Umbilical cord (tissue), 2 donors: Measurements from ENCODE around the gene LMNB1. TPM values are rescaled to one million over a fixed set of nuclear protein-coding genes. Genes with fewer than 3 reads are reported as not detected.
"Not testable (repeated sequence)": the region's sequence is repeated elsewhere in the genome, so short reads cannot be mapped to it uniquely, and the experiment has no call there.

Experiments used
- DNase-seq: peaks from one replicate; pipeline ENCODE4 v3.0.0-alpha.2; 2015; ENCODE audit warnings: low spot score
- total RNA-seq: library from RNA; depleted of rRNA; stranded (reverse); fragments of >200 nt; gene quantifications from one replicate; pipeline ENCODE4 v1.2.3, GENCODE V29; 2014; ENCODE audit warnings: low replicate concordance; ENCODE audit not compliant: insufficient read depth

Gene LMNB1
- total RNA-seq, 1 donor from 2014 or later = 8.2 TPM

GRCh38 chr5:126777975-126778674, 1.2 kb downstream of the LMNB1 start:
- DNase-seq = peak; percentile 95

- no peak for DNase-seq
Measured at GRCh38 chr5:126778675-126779403, 1.9 kb downstream of the LMNB1 start.

GRCh38 chr5:126780165-126780827, 3.4 kb downstream of the LMNB1 start:
- peak; percentile 62 for DNase-seq

GRCh38 chr5:126788409-126788808, 11.5 kb downstream of the LMNB1 start:
- not testable (repeated sequence) for DNase-seq

GRCh38 chr5:126793097-126793496, 16.2 kb downstream of the LMNB1 start:
- no peak for DNase-seq

GRCh38 chr5:126793648-126794047, 16.7 kb downstream of the LMNB1 start:
- DNase-seq = not testable (repeated sequence)

- DNase-seq = no peak
Measured at GRCh38 chr5:126794157-126794828, 17.4 kb downstream of the LMNB1 start.

GRCh38 chr5:126799780-126800179, 22.8 kb downstream of the LMNB1 start:
- no peak for DNase-seq

GRCh38 chr5:126801174-126801991, 24.4 kb downstream of the LMNB1 start:
- no peak for DNase-seq

- DNase-seq = peak; percentile 42
Measured at GRCh38 chr5:126801992-126802294, 25.0 kb downstream of the LMNB1 start.

GRCh38 chr5:126805063-126805462, 28.1 kb downstream of the LMNB1 start:
- DNase-seq = no peak

GRCh38 chr5:126808521-126808988, 31.6 kb downstream of the LMNB1 start:
- DNase-seq = peak; percentile 38

GRCh38 chr5:126809916-126810315, 33.0 kb downstream of the LMNB1 start:
- no peak for DNase-seq

GRCh38 chr5:126810596-126811380, 33.9 kb downstream of the LMNB1 start:
- DNase-seq = no peak

- DNase-seq = peak; percentile 56
Measured at GRCh38 chr5:126811515-126812198, 34.7 kb downstream of the LMNB1 start.

GRCh38 chr5:126812199-126812570, 35.2 kb downstream of the LMNB1 start:
- DNase-seq = no peak

- not testable (repeated sequence) for DNase-seq
Measured at GRCh38 chr5:126813799-126814198, 36.9 kb downstream of the LMNB1 start.

GRCh38 chr5:126814721-126815404, 37.9 kb downstream of the LMNB1 start:
- no peak for DNase-seq

- no peak for DNase-seq
Measured at GRCh38 chr5:126816649-126817048, 39.7 kb downstream of the LMNB1 start.
